Ovary (tissue), 9 donors: ENCODE data around the gene SOX18. TPM values are rescaled to one million over a fixed set of nuclear protein-coding genes. Genes with fewer than 3 reads are reported as not detected.
A peak's percentile ranks its signal among the peaks of the same experiment; 100 is the strongest.

ENCODE experiments used
- DNase-seq, 5 donors: peaks; one replicate each; pipeline ENCODE4 v3.0.0-alpha.2; 2019 to 2020
- H3K27ac ChIP-seq, 2 donors: fragments of 200-600 bp; one replicate each; pipeline versions ENCODE4 v1.5.1 to v1.8.0; 2019 to 2022
- H3K27me3 ChIP-seq: fragments of 200-600 bp; one replicate; pipeline ENCODE4 v1.8.0; 2022
- H3K36me3 ChIP-seq: fragments of 200-600 bp; sonication (generic); one replicate; pipeline ENCODE4 v1.5.1; 2019
- H3K4me1 ChIP-seq: one replicate; pipeline ENCODE4 v1.8.1; 2013; ENCODE audit warnings: mild to moderate bottlenecking, moderate library complexity; ENCODE audit not compliant: insufficient read depth
- H3K4me3 ChIP-seq: fragments of 200-600 bp; sonication (generic); one replicate; pipeline ENCODE4 v1.5.1; 2017
- H3K9me3 ChIP-seq, 2 donors: fragments of 200-600 bp in 1 of 2; sonication (generic) in 1 of 2; one replicate each; pipeline versions ENCODE4 v1.5.1 to v1.8.1; 2013 to 2019; ENCODE audit warnings: mild to moderate bottlenecking in 1 of 2, moderate library complexity in 1 of 2
- CTCF ChIP-seq, 3 donors: fragments of 450-650 bp in 2 of 3; fragments of 200-600 bp in 1 of 3; IDR thresholded peaks; one replicate each; pipeline versions ENCODE4 v1.5.1 to v1.8.0; 2016 to 2022; ENCODE audit warnings: antibody characterized with exemption in 3 of 3, mild to moderate bottlenecking in 1 of 3
- EP300 ChIP-seq: sonication (generic); formaldehyde crosslinking; IDR thresholded peaks from one replicate; pipeline ENCODE4 v1.6.1; 2017; ENCODE audit warnings: antibody characterized with exemption
- POLR2A ChIP-seq: fragments of 450-650 bp; IDR thresholded peaks from one replicate; pipeline ENCODE4 v1.6.1; 2017; ENCODE audit warnings: antibody characterized with exemption, mild to moderate bottlenecking, moderate library complexity
- WGBS, 3 donors: extraction: QIAGEN DNeasy Blood & Tissue Kit in 1 of 3; methylation state at CpG; one replicate each; pipeline versions ENCODE4 v1.1.5 to v1.1.7; 2013 to 2017; 5-methylcytosine and 5-hydroxymethylcytosine counted together
- intact Hi-C, 4 donors: fragments of 100-400 bp; cut with DNase I; formaldehyde crosslinking; loops; one replicate each; pipeline versions ENCODE4 v1.11.0 to v1.15.1; 2022 to 2023
- polyA plus RNA-seq, 2 donors: library from polyadenylated mRNA; stranded (reverse); fragments of 200-250 nt in 1 of 2; fragments of 350-450 nt in 1 of 2; fragmentation: Illumina TruSeq in 1 of 2; extraction: RNeasy Lipid Tissue Mini Kit (QIAGEN cat#74804) in 1 of 2; gene quantifications; one replicate each; pipeline ENCODE4 v1.2.3, GENCODE V29; 2013 to 2014
- total RNA-seq, 7 donors: library from RNA; depleted of rRNA in 2 of 7; stranded (reverse); fragments of >200 nt in 2 of 7; fragmentation: NEBNext Ultra II Directional in 3 of 7; extraction: Animal tissue kit (Norgen Biotek cat#: 25700) in 3 of 7; gene quantifications; one replicate each; pipeline versions ENCODE4 v1.1.0 to v1.2.4, GENCODE V29; 2016 to 2023
- donor health status: DM: no; HTN: no; CAD: no; lungs with moderate emphysema.
- donor health status: DM: no; HTN: no; CAD: no.
- donor health status: Bipolar disorder and iron deficiency.
- donor health status: DM: yes; HTN: yes; CAD: no.
- donor health status: DM: no; HTN: no; CAD: no.
- donor health status: DM: yes; HTN: yes; CAD: no.

Gene SOX18
- total and polyA plus RNA-seq, 9 donors = 2.0 to 63.8 (median 12.8) TPM

GRCh38 chr20:64038565-64039292, 10.7 kb downstream of the SOX18 start:
- H3K27me3 ChIP-seq = peaks cover 2% of the 10 kb centered on the region
- WGBS, 3 donors = 0 to 1% (median 0%) methylated on average over 63 to 90 of the region's 91 CpGs
- no peaks in the 10 kb centered on the region for H3K36me3 ChIP-seq
- intact Hi-C loops = loop anchor here in 1 of 4 donors (10.0 kb wide), 1 partner anchor 76 kb away; no protein-coding TSS in a partner anchor
- peak overlapping the region; percentile 32 for H3K4me3 ChIP-seq
- peak; percentile 37 to 75 (median 63) for DNase-seq
- no peaks in the 10 kb centered on the region for H3K9me3 ChIP-seq
- TF ChIP-seq POLR2A (no peak), EP300 (no peak), CTCF (IDR thresholded peaks at IDR 0.05) (peak; percentile 29 to 65 (median 44))
- peaks cover 5% of the 10 kb centered on the region for H3K4me1 ChIP-seq
- H3K27ac ChIP-seq = no peak overlapping the region

GRCh38 chr20:64038224-64038564, 11.2 kb downstream of the SOX18 start:
- 0 to 1% (median 1%) methylated on average over 5 to 30 of the region's 30 CpGs for WGBS, 3 donors
- no peak for DNase-seq
- Histone ChIP-seq H3K4me3 (no peak overlapping the region), H3K27ac (no peak overlapping the region), H3K4me1 (peaks cover 5% of the 10 kb centered on the region), H3K36me3 (no peaks in the 10 kb centered on the region), H3K27me3 (peaks cover 2% of the 10 kb centered on the region), H3K9me3 (no peaks in the 10 kb centered on the region)
- intact Hi-C loops = loop anchor here in 1 of 4 donors (10.0 kb wide), 1 partner anchor 77 kb away; no protein-coding TSS in a partner anchor
- TF ChIP-seq CTCF (IDR thresholded peaks at IDR 0.05) = no peak
- TF ChIP-seq POLR2A = no peak
- no peak for TF ChIP-seq EP300

- no peak for TF ChIP-seq EP300
- TF ChIP-seq POLR2A = no peak
- no peak for TF ChIP-seq CTCF (IDR thresholded peaks at IDR 0.05)
- DNase-seq = no peak
- Histone ChIP-seq H3K27me3 (peaks cover 2% of the 10 kb centered on the region), H3K36me3 (no peaks in the 10 kb centered on the region), H3K4me1 (peaks cover 5% of the 10 kb centered on the region), H3K27ac (no peak overlapping the region), H3K4me3 (no peak overlapping the region), H3K9me3 (no peaks in the 10 kb centered on the region)
- 8 to 11% (median 10%) methylated on average over 36 of the region's 36 CpGs for WGBS, 3 donors
- intact Hi-C loops = loop anchor here in 1 of 4 donors (10.0 kb wide), 1 partner anchor 77 kb away; no protein-coding TSS in a partner anchor
Observed at GRCh38 chr20:64037498-64038213, 11.8 kb downstream of the SOX18 start.

GRCh38 chr20:64037199-64037497, 12.3 kb downstream of the SOX18 start:
- peaks cover 5% of the 10 kb centered on the region for H3K4me1 ChIP-seq
- TF ChIP-seq EP300 = no peak
- no peak for TF ChIP-seq CTCF (IDR thresholded peaks at IDR 0.05)
- TF ChIP-seq POLR2A = no peak
- H3K27ac ChIP-seq = no peak overlapping the region
- H3K9me3 ChIP-seq = no peaks in the 10 kb centered on the region
- peaks cover 2% of the 10 kb centered on the region for H3K27me3 ChIP-seq
- intact Hi-C loops = loop anchor here in 1 of 4 donors (10.0 kb wide), 1 partner anchor 78 kb away; no protein-coding TSS in a partner anchor
- H3K36me3 ChIP-seq = no peaks in the 10 kb centered on the region
- no peak for DNase-seq
- no peak overlapping the region for H3K4me3 ChIP-seq
- WGBS, 3 donors = 65 to 79% (median 65%) methylated on average over 3 of the region's 3 CpGs
